Activated effector memory CD4-positive, alpha-beta T cell treated with anti-CD3 and anti-CD28 coated beads, Interleukin-2, amount 50 U/mL, for 16 hours (primary cell): ENCODE results near the gene KHDC4.
"Not testable (repeated sequence)": the region's sequence is repeated elsewhere in the genome, so short reads cannot be mapped to it uniquely, and the experiment has no call there.

Experiments
- DNase-seq: peaks from one replicate; pipeline ENCODE4 v3.0.0-alpha.2; 2020

The KHDC4 gene

GRCh38 chr1:155940482-155940992 lies 6.3 kb upstream of the KHDC4 start:
- DNase-seq, result peak; percentile 53

DNA sequence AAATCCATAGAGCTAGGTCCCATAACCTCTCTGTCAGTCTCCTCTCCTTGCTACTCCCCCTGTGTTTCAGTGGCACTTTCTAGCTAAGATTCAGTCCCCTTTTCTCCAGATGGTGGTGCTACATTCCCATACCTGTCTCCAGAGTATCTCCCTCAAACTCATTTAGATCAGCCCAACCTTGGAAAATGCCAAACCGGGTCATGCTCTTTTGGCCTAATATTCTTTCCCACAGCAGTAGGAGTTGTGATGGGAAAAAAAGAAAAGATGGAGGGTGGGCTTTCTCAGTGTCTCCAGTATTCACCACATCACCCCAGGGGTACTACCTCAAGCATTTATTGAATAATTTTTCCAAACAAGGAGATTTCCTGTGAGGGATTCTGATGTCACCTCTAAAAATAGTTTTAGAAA lies 4.0 kb upstream of the KHDC4 start:
- DNase-seq, result peak; percentile 22

GRCh38 chr1:155934936-155935590 lies 850 bp upstream of the KHDC4 start:
- no peak for DNase-seq

GRCh38 chr1:155933591-155934096 lies 569 bp downstream of the KHDC4 start:
- peak; percentile 72 for DNase-seq

DNA sequence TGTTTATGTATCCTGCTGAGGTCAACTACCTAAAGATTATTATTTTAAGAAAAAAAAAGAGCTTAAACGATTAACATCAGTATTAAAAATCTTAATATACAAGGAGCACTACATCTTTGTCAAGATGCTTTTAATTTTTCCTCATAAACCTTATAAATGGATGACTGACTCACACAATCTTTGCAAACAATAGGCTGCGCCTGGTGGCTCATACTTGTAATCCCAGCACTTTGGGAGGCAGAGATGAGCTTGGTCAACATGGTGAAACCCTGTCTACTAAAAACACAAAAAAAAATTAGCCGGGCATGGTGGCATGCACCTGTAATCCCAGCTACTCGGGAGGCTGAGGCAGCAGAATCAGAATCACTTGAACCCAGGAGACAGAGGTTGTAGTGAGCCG lies 1.7 kb downstream of the KHDC4 start:
- no peak for DNase-seq

GRCh38 chr1:155932081-155932480 lies 2.1 kb downstream of the KHDC4 start:
- DNase-seq, result no peak

- DNase-seq, result no peak
Measured at GRCh38 chr1:155931332-155932038, 2.7 kb downstream of the KHDC4 start.

DNA sequence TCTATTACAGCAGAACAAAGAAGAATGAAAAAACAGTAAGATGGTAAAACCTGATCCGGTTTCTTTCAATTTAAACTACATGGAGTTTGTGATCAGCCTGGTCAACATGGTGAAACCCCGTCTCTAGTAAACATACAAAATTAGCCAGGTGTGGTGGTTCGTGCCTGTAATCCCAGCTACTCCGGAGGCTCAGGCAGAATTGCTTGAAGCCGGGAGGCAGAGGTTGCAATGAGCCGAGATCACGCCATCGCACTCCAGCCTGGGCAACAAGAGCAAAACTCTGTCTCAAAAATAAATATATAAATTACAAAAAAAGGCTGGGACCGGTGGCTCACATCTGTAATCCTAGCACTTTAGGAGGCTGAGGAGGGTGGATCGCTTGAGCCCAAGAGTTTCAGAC lies 3.5 kb downstream of the KHDC4 start:
- DNase-seq, result not testable (repeated sequence)

DNA sequence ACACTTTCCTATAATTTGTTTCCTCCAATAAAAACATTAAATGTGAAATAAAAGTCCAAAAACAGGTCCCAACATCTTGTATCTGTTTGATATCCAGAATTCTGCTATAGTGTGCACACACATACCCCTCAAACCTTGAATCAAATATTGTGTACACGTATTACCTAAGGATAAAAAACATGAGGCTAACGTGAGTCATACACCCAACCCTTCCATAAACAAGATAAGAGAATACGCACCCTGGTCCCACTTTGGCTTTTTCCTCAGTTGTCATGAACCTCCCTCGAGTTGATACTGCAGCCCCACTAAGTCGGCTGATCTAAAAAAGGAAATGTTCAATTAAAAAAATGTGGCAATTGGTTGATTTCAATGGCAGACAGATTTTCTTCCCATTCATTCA lies 5.2 kb downstream of the KHDC4 start:
- DNase-seq, result no peak

DNA sequence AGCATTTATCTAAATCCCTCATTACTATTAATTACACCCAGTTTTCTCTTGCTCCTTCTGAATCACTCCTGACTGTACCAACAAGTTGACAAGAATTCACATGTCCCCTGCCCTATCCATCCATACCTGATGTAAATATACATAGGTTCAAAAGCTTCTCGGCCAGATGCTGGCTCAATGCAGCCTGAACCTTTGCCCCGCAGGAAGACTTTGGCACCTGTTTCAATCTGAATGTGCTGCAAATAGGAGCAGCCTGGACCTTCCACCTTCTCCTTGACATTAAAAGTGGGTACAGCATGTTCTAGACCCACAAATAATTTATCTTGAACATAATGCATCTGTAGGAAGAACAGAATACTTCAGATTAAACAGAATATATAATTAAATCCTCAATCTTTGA lies 8.7 kb downstream of the KHDC4 start:
- DNase-seq, result no peak

DNA sequence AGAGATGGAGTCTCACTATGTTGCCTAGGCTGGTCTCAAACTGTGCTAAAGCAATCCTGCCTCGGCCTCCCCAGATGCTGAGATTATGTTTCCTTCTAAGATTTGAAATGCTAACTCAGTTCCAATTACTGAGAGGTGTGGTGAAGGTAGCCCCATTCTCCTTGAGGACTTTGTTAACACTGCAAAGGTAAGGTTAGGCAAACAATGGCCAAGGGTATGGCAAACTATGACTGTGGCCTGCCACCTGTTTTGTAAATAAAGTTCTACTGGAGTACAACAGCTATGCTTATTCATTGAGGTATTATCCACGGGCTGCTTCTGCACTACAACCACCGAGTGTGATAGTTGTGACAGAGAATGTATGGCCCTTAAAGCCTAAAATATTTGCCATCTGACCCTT lies 13.5 kb downstream of the KHDC4 start:
- no peak for DNase-seq

GRCh38 chr1:155919801-155920200 lies 14.4 kb downstream of the KHDC4 start:
- DNase-seq, result no peak

- no peak for DNase-seq
Measured at GRCh38 chr1:155918660-155919059, 15.6 kb downstream of the KHDC4 start.

GRCh38 chr1:155913969-155914757 lies 20.1 kb downstream of the KHDC4 start:
- no peak for DNase-seq

DNA sequence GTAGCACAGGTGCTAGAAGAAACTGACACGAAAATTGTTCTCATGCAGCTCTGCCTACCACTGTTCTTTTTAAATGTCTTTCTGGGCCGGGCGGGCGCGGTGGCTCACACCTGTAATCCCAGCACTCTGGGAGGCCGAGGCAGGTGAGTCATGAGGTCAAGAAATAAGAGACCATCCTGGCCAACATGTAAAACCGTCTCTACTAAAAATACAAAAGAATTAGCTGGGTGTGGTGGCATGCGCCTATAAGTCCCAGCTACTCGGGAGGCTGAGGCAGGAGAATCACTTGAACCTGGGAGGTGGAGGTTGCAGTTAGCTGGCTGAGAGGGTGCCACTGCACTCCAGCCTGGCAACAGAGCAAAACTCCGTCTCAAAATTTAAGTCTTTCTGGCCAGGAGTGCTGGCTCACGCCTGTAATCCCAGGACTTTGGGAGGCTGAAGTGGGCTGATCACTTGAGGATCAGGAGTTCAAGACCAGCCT lies 22.1 kb downstream of the KHDC4 start:
- DNase-seq, result no peak

GRCh38 chr1:155911156-155912055 lies 22.8 kb downstream of the KHDC4 start, which contains the start of gene RIT1:
Gene RIT1, minus strand, starts transcription at chr1:155911349. Its CDS starts 588 bp downstream, at chr1:155910761.
- peak; percentile 95 for DNase-seq

- peak; percentile 64 for DNase-seq
Measured at GRCh38 chr1:155910621-155911121, 23.5 kb downstream of the KHDC4 start.

- no peak for DNase-seq
Measured at GRCh38 chr1:155909894-155910293, 24.3 kb downstream of the KHDC4 start.

DNA sequence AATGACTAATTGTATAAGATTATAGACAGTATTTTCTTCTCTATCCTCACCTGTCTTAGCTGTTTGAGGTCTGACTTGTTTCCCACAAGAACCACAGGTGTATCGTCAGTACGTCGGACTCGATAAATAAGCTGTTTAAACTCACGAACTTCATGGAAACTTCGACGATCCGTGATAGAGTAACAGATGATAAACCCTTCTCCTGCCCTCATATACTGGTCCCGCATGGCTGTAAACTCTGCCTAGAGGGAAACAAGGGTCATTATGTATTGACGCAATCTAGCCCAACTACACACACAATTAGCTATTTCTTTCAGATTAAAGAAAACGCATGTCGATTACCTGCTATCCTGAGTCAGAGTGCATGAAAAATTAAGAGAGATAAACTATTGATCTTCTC lies 30.0 kb downstream of the KHDC4 start:
- DNase-seq, result no peak

DNA sequence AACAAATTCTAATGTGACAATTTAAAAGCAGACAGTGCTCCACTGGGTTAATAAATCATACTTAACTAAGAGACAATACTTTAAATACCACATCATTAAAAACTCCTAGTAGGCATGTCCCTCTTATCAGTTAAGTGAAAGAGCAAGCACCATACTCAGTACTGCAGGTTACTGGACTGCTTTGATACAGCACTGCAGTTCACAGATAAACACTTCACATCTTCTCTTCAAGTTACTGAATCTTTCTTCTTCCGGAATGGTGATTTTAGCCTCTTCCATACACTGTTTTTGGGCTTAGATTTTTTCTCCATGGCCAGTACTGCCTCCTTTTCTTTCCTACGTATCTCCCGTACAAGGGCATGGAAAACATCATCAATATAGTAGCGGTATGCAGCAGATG lies 34.1 kb downstream of the KHDC4 start:
- no peak for DNase-seq

DNA sequence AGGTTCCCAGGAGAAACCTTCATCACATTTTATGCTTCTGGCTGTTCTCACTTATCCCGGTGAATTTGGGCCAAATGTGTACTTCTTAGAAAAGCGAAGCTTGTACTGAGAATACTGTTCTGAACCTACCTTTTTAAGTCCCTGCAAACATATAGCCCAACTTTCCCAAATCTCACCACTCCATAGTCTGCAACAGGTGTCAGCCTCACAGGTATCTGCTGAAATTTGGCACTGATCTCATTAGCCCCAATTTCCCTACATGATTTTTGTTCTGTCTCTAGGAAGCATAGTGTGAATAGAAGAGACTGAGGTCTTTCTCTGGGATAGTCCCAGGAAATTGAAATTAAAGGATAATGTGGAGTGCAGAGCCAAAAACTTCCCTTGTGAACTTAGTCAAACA lies 34.5 kb downstream of the KHDC4 start:
- no peak for DNase-seq

DNA sequence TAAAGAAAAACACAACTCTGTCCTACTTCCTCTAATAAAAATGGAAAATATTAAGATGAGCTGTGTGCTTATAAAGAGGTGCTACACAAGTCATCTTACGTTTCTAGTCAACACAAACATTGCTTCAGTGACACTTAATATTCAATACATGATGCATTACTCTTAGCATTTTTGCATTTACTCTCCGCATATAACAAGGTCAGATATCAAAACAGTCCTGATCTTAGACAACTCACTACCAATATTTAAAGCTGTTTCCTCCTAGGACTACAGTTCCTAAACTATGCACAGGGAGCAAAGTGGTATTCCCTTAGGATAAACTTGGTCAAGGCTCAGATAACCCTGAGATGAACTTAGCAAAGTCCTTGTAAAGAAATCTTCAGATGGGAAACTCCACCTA lies 35.3 kb downstream of the KHDC4 start:
- no peak for DNase-seq
